H1 (cell line): ENCODE results near the gene PASK. TPM values are rescaled to one million over a fixed set of nuclear protein-coding genes. Genes with fewer than 3 reads are reported as not detected.

ENCODE experiments used
- CTCF ChIA-PET: fragments of 300-600 bp; sonication (Branson Sonifier 250); formaldehyde crosslinking; loops from one replicate; lab custom pipeline; 2021; ENCODE audit not compliant: partially characterized antibody; lab: Charles Lee
- POLR2A ChIA-PET: fragments of 300-600 bp; sonication (Branson Sonifier 250); formaldehyde crosslinking; loops from one replicate; lab custom pipeline; 2021; ENCODE audit warnings: inconsistent platforms; ENCODE audit not compliant: partially characterized antibody; lab: Charles Lee
- DNase-seq, 2 experiments: peaks; one replicate each; pipeline versions ENCODE4 v3.0.0 to v3.0.0-alpha.2; 2010 to 2022; ENCODE audit warnings: low spot score in 2 of 2, low read depth in 1 of 2, mixed read lengths in 1 of 2
- FAIRE-seq: peaks from 2 replicates; lab custom pipeline; 2011; peaks lifted over from hg19 to GRCh38; lab: Jason Lieb, UNC
- H2AFZ ChIP-seq: 2 replicates; pipeline ENCODE4 v1.8.1; 2012; ENCODE audit warnings: low read length, inconsistent platforms
- H2AK5ac ChIP-seq: 2 replicates; pipeline ENCODE4 v1.6.1; 2013; ENCODE audit warnings: low read depth, low read length
- H2BK120ac ChIP-seq: replicated peaks from 2 replicates; pipeline ENCODE3; 2013; ENCODE audit warnings: low read depth, low read length, inconsistent platforms
- H2BK12ac ChIP-seq: 2 replicates; pipeline ENCODE4 v1.6.1; 2013; ENCODE audit warnings: low read depth, low read length
- H2BK15ac ChIP-seq: 2 replicates; pipeline ENCODE4 v1.6.1; 2013; ENCODE audit warnings: low read length
- H2BK20ac ChIP-seq: 2 replicates; pipeline ENCODE4 v1.6.1; 2013; ENCODE audit warnings: low read length
- H2BK5ac ChIP-seq: 2 replicates; pipeline ENCODE4 v1.6.1; 2013; ENCODE audit warnings: low read depth, low read length
- H3K14ac ChIP-seq: 2 replicates; pipeline ENCODE4 v1.6.1; 2013; ENCODE audit warnings: inconsistent platforms; ENCODE audit not compliant: insufficient read length
- H3K18ac ChIP-seq: 2 replicates; pipeline ENCODE4 v1.6.1; 2013; ENCODE audit warnings: low read length; ENCODE audit errors: extremely low read depth
- H3K23ac ChIP-seq: 2 replicates; pipeline ENCODE4 v1.6.1; 2013; ENCODE audit warnings: inconsistent platforms; ENCODE audit not compliant: insufficient read length
- H3K23me2 ChIP-seq: 2 replicates; pipeline ENCODE4 v1.6.1; 2013; ENCODE audit warnings: low read depth, low read length
- H3K27ac ChIP-seq: 2 replicates; pipeline ENCODE4 v1.6.1; 2011; ENCODE audit warnings: low read depth, low read length, inconsistent platforms
- H3K27me3 ChIP-seq, 4 experiments: replicated peaks in 1 of 4; 1 replicate in 1 of 4; 2 replicates in 3 of 4; pipeline versions ENCODE4 v1.6.1 to v1.8.1; 2011 to 2013; ENCODE audit warnings: low read length in 3 of 4, mild to moderate bottlenecking in 3 of 4, inconsistent platforms in 2 of 4, mixed read lengths in 2 of 4, moderate library complexity in 1 of 4; ENCODE audit not compliant: control insufficient read depth in 3 of 4, insufficient read depth in 3 of 4; ENCODE audit errors: extremely low read depth in 1 of 4
- H3K36me3 ChIP-seq, 4 experiments: 2 replicates each; pipeline versions ENCODE4 v1.6.1 to v1.8.1; 2011 to 2013; ENCODE audit warnings: mild to moderate bottlenecking in 4 of 4, low read length in 3 of 4, moderate library complexity in 2 of 4, control low read depth in 1 of 4, inconsistent platforms in 1 of 4; ENCODE audit not compliant: insufficient read depth in 4 of 4, control insufficient read depth in 2 of 4
- H3K4ac ChIP-seq: replicated peaks from 2 replicates; pipeline ENCODE3; 2013; ENCODE audit warnings: low read length, low read depth, mixed read lengths, inconsistent platforms; ENCODE audit not compliant: insufficient read length
- H3K4me1 ChIP-seq, 4 experiments: replicated peaks in 1 of 4; 1 replicate in 1 of 4; 2 replicates in 3 of 4; pipeline versions ENCODE4 v1.6.1 to v1.8.1; 2011 to 2013; ENCODE audit warnings: low read length in 3 of 4, inconsistent platforms in 2 of 4, mixed read lengths in 1 of 4; ENCODE audit not compliant: insufficient read depth in 4 of 4, control insufficient read depth in 3 of 4
- H3K4me2 ChIP-seq, 2 experiments: 2 replicates each; pipeline versions ENCODE4 v1.6.1 to v1.8.1; 2011 to 2013; ENCODE audit warnings: low read depth in 2 of 2, low read length in 2 of 2, control low read depth in 1 of 2, inconsistent platforms in 1 of 2, mild to moderate bottlenecking in 1 of 2; ENCODE audit not compliant: insufficient read depth in 1 of 2
- H3K4me3 ChIP-seq, 4 experiments: fragments of 200-600, 300-600 bp in 1 of 4; sonication (generic), shearing (Covaris generic), sonication (Bioruptor Twin) in 1 of 4; 2 replicates each; pipeline versions ENCODE4 v1.5.1 to v1.8.1; 2011 to 2016; ENCODE audit warnings: low read length in 4 of 4, low read depth in 3 of 4, control low read depth in 2 of 4, inconsistent platforms in 2 of 4, mild to moderate bottlenecking in 2 of 4, mixed read lengths in 1 of 4, moderate library complexity in 1 of 4; ENCODE audit not compliant: insufficient read depth in 2 of 4; ENCODE audit errors: extremely low read depth in 1 of 4
- H3K56ac ChIP-seq: replicated peaks from 2 replicates; pipeline ENCODE3; 2013; ENCODE audit warnings: low read depth, mild to moderate bottlenecking, mixed read lengths, low read length, inconsistent platforms; ENCODE audit not compliant: insufficient read length
- H3K79me1 ChIP-seq: 2 replicates; pipeline ENCODE4 v1.6.1; 2013; ENCODE audit warnings: low read depth, low read length, control low read depth
- H3K79me2 ChIP-seq, 2 experiments: 2 replicates each; pipeline versions ENCODE4 v1.6.1 to v1.8.1; 2012 to 2013; ENCODE audit warnings: low read length in 2 of 2, mild to moderate bottlenecking in 2 of 2, inconsistent platforms in 1 of 2; ENCODE audit not compliant: insufficient read depth in 2 of 2, control insufficient read depth in 1 of 2
- H3K9ac ChIP-seq, 4 experiments: replicated peaks in 1 of 4; 1 replicate in 1 of 4; 2 replicates in 3 of 4; pipeline versions ENCODE4 v1.6.1 to v1.8.1; 2011 to 2013; ENCODE audit warnings: low read depth in 3 of 4, low read length in 3 of 4, control low read depth in 2 of 4, mild to moderate bottlenecking in 2 of 4, moderate library complexity in 2 of 4, inconsistent platforms in 1 of 4; ENCODE audit errors: extremely low read depth in 1 of 4
- H3K9me3 ChIP-seq, 2 experiments: 2 replicates each; pipeline versions ENCODE4 v1.6.1 to v1.8.1; 2012 to 2013; ENCODE audit warnings: mild to moderate bottlenecking in 2 of 2, moderate library complexity in 2 of 2, control low read depth in 1 of 2, inconsistent platforms in 1 of 2, low read depth in 1 of 2, low read length in 1 of 2, mixed read lengths in 1 of 2; ENCODE audit not compliant: insufficient read depth in 2 of 2
- H4K20me1 ChIP-seq, 2 experiments: replicated peaks in 1 of 2; 2 replicates each; pipeline versions ENCODE3 to v1.8.1; 2011 to 2013; ENCODE audit warnings: inconsistent platforms in 2 of 2, low read length in 2 of 2, mild to moderate bottlenecking in 1 of 2; ENCODE audit not compliant: insufficient read depth in 2 of 2, control insufficient read depth in 1 of 2
- H4K5ac ChIP-seq: 2 replicates; pipeline ENCODE4 v1.6.1; 2013; ENCODE audit warnings: low read length, low read depth, mixed read lengths, inconsistent platforms; ENCODE audit not compliant: insufficient read length
- H4K8ac ChIP-seq: 2 replicates; pipeline ENCODE4 v1.8.0; 2013; ENCODE audit warnings: mild to moderate bottlenecking, moderate library complexity, low read length, inconsistent platforms; ENCODE audit not compliant: insufficient read depth; ENCODE audit errors: extremely low read depth
- H4K91ac ChIP-seq: replicated peaks from 2 replicates; pipeline ENCODE3; 2013; ENCODE audit warnings: low read length, mixed read lengths, inconsistent platforms; ENCODE audit not compliant: insufficient read length
- EZH2 ChIP-seq: fragments of 200-600 bp; sonication (generic); IDR thresholded peaks from 2 replicates; pipeline ENCODE4 v1.7.1; 2012; ENCODE audit warnings: low read depth, mild to moderate bottlenecking, moderate library complexity, low read length, inconsistent platforms; ENCODE audit not compliant: severe bottlenecking
- SRF ChIP-seq: IDR thresholded peaks from 2 replicates; pipeline ENCODE4 v1.6.1; 2011; ENCODE audit warnings: mild to moderate bottlenecking, low read depth, low read length, moderate library complexity
- SUZ12 ChIP-seq: fragments of 200-600 bp; sonication (generic); IDR thresholded peaks from 2 replicates; pipeline ENCODE4 v1.6.1; 2012; ENCODE audit warnings: mild to moderate bottlenecking, inconsistent platforms, low read length, moderate library complexity, mixed read lengths
- ZNF274 ChIP-seq: IDR thresholded peaks from 2 replicates; pipeline ENCODE4 v1.7.0; 2012; ENCODE audit warnings: low read length, borderline replicate concordance; ENCODE audit errors: extremely low read depth
- WGBS, 2 experiments: shearing (Covaris generic) in 1 of 2; methylation state at CpG; one replicate each; pipeline versions ENCODE4 v1.1.6 to v1.1.7; 2013 to 2015; ENCODE audit warnings: low lambda C conversion rate in 2 of 2, mixed read lengths in 2 of 2, inconsistent platforms in 1 of 2, low coverage in 1 of 2, missing lambda C conversion rate in 1 of 2; ENCODE audit not compliant: insufficient replicate concordance in 2 of 2, insufficient coverage in 1 of 2, insufficient read length in 1 of 2; ENCODE audit errors: extremely low coverage in 1 of 2, missing lambda C conversion rate in 1 of 2; 5-methylcytosine and 5-hydroxymethylcytosine counted together
- polyA plus RNA-seq, 7 experiments: library from polyadenylated mRNA; depleted of rRNA in 3 of 7; stranded (reverse) in 5 of 7; unstranded in 2 of 7; fragments of >200 nt in 5 of 7; fragments of 200-250 nt in 2 of 7; gene quantifications; 1 replicate in 5 of 7; 2 replicates in 1 of 7; 4 replicates in 1 of 7; pipeline versions ENCODE4 v1.2.1 to v1.2.3, GENCODE V29; 2011 to 2013; ENCODE audit warnings: missing spikeins in 2 of 7, mixed read lengths in 2 of 7
- total RNA-seq: library from RNA; stranded (reverse); fragmentation: NEBNext Ultra II Directional; extraction: Animal tissue kit (Norgen Biotek cat#: 25700); gene quantifications from 2 replicates; pipeline ENCODE4 v1.2.1, GENCODE V29; 2021

Gene PASK
- total and polyA plus RNA-seq, 2 of the 8 experiments (the other 6 are each of a cell fraction or from before 2014, with no cell fraction given): 20.5 to 66.1 TPM

- Histone ChIP-seq H3K9me3 (no peaks in the 10 kb centered on the region), H3K36me3 (no peaks in the 10 kb centered on the region), H3K27me3 (no peaks in the 10 kb centered on the region), H3K23me2 (no peaks in the 10 kb centered on the region), H2BK15ac (no peak overlapping the region), H3K23ac (no peak overlapping the region), H3K56ac (no peak overlapping the region), H3K27ac (no peak overlapping the region), H3K79me2 (no peaks in the 10 kb centered on the region), H4K5ac (no peak overlapping the region), H3K4me2 (no peak overlapping the region), H2BK120ac (no peak overlapping the region), H2BK20ac (no peak overlapping the region), H3K14ac (no peak overlapping the region), H3K4ac (no peak overlapping the region), H4K91ac (no peak overlapping the region), H4K20me1 (no peaks in the 10 kb centered on the region), H3K4me1 (peaks cover 0 to 9% (median 2%) of the 10 kb centered on the region in 4 experiments; a peak in 3 of 7 replicates), H2BK5ac (no peak overlapping the region), H3K18ac (no peak overlapping the region), H3K4me3 (no peak overlapping the region), H4K8ac (no peak overlapping the region; the same call in 1 of the 2 replicates), H2AK5ac (no peak overlapping the region), H3K79me1 (no peaks in the 10 kb centered on the region), H2BK12ac (no peak overlapping the region), H2AFZ (no peak overlapping the region), H3K9ac (no peak overlapping the region)
- no peak for DNase-seq
- no peak for FAIRE-seq
- WGBS, 2 experiments: 89% methylated on average over 21 of the region's 23 CpGs; no CpG with 5 or more reads in 1 of the 2 experiments
- POLR2A ChIA-PET: interaction anchor here (1.6 to 2.2 kb wide), 2 partner anchors 9 to 13 kb away, joined by 4 to 6 read pairs; no protein-coding TSS in a partner anchor
- CTCF ChIA-PET: interaction anchor here (0.9 to 1.8 kb wide), 3 partner anchors 81 to 207 kb away, joined by 3 to 5 read pairs (median 5); no protein-coding TSS in a partner anchor
- TF ChIP-seq ZNF274: no peak
- TF ChIP-seq SRF: no peak
- TF ChIP-seq SUZ12: no peak
- no peak for TF ChIP-seq EZH2
Measured at GRCh38 chr2:241064802-241065354, 84.4 kb downstream of the PASK start.
